GM21619 (cell line): ENCODE measurements around the gene SLIT1.

Experiments
- ATAC-seq: cut with Tn5 transposase; IDR thresholded peaks from one replicate; pipeline ENCODE4 v1.9.1; 2021; ENCODE audit not compliant: unreplicated experiment

The SLIT1 gene

DNA sequence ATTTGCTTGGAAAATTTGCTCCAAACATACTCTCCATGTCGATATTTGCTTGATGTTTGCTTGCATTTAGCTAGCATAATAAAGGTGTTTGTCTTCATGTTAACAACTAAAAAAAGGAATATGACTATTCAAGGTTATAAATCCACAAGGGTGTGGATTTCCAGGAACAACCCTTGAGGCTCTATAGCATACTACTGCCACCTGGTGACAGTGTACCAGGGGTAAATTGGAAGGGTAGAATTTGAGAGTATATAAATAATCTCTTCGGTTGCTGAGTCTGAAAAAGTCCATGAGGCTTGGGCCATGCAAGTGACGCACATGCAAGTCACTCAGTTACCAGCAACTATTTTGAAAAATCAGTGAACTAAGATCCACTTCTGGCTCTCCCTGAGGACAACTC lies 68.4 kb downstream of the SLIT1 start:
- no peak for ATAC-seq

DNA sequence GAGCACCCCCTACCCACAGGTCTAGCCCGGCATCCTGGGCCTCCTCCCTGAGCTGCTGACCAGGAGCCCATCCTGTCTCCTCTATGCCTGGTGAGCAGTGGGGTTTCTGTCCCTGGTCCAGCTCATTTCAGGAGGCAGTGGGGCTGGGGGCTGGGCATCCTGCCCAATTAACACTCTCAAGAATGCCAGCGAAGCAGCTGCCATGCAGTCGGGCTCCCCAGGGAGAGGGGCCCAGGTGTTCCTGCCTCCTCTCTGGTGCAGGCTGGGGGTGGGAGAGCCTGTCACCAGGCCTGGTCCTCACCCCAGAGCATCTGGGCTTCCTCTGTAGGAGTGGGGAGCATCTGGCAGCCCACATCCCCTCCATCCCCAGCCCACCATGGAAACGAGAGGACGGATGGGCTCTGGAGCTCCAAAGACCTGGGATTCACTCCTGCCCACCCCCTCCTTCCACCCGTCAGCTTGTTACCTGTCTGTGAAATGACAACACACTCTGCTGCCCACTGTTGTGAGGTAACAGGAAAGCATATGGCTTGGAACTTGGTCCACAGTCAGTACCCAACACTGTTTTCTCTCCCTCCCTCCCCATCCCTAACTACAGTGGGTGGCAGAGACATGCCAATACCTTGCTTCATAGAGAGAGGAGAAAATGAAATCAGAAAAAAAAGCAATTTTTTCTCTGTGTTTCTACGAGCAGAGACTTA lies 69.1 kb downstream of the SLIT1 start:
- no peak for ATAC-seq

DNA sequence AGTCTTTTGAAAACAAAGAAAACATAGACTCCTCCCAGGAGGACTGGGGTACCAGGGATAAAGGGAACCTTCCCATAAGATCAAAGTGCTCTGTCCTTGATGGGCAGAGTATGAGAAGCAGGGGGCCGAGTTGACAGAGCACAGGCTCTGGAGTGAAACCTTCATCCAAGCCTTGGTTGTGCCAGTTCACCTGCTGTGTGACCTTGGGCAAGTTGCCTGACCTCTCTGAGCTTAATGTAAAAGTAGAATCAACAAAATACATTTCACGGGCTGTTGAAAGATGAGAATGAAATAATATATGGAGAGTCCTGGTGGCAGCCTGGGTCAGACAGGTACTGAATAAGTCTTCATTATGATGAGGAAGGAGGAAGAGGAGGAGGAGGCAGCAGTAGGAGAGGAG lies 69.9 kb downstream of the SLIT1 start:
- ATAC-seq: no peak

DNA sequence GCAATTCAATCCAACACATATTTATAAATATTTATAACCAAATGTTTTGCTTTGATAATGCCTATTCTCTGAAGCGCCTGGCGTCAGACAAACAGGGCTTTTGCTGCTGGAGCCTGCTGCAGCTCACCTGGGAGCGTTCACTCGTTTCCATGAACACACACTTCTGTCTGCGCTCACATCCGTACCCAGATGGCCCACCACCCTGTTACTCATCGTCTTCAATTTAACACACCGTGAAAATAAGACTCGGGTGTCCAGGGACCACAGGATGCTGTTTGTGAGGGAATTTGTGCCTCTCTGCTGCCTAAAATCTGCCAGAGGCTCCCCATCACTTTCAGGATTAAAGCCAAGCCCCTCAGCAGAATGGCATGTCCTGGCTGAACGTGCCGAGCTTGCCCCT lies 74.1 kb downstream of the SLIT1 start:
- no peak for ATAC-seq

DNA sequence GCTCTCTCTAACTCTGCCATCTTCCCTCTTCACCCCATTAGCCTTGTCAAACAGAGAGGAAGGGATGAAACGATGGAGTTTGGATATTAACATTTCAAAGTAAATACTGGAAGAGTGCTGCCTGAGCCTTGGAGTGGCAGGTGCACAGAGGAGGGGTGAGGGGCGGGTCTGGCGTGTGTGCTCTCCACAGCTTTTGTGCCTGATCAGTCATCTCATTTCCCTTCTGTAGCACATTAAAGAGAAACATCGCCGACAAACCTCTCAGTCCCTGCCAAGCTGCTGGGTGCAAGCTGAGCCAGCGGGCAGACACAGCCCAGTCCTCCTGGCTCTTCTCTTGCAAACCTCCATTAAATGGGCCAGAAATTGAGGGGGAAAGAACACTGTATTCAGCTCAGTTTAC lies 76.2 kb downstream of the SLIT1 start:
- no peak for ATAC-seq

DNA sequence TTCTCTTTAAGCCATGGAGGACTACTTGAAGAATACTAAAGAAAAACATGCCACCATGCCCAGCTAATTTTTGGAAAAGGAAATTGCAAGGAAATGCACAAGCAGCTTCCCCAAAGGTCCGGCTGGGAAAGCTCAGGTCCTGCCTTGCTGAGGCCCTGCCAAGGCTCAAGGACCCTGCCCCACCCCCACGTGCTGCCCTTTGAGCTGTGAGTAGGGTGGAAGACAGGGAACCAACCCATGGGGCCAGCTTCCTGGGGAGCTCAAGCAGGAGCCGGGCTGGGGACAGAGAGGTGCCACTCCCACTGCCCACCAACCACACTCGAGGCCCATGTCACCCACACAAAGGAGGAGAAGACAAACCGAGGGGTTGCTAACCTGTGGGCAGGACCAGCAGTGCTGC lies 78.2 kb downstream of the SLIT1 start:
- no peak for ATAC-seq

DNA sequence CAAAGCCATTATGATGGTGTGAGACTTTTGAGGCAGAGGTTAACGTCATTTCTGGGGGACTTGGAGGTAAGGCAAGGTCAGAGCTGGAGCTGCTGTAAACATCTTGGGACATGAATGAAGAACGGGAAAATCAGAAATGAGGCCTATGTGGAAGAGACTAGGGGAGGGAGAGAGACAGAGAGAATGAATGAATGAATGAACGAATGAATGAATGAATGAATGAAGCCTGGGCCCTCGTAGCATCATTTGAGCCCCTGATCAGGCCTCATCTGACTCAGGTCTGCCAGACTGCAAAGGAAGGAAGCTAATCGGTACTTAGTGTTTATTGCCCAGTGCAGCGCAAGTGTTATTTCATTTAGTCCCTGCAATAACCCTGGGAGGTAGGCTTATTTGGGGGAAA lies 79.6 kb downstream of the SLIT1 start:
- ATAC-seq: no peak

DNA sequence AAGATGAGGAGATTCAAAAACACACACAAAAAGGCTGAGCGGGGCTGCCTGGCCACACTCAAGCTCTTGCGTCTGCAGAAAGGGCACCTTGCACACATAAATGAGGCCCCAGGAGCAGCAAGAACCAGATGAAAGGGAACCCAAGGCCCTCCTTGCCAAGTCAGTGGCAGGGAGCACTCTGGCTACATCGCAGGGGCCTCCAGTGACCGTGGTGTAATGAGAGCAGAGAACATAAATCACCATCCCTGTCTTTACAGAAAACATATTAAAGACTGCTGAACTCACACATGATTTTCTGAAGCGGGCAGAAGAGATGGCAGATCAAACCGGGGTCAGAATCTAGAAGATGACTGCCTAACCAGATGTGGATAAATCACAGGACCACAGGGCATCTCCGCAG lies 80.5 kb downstream of the SLIT1 start:
- ATAC-seq: no peak

DNA sequence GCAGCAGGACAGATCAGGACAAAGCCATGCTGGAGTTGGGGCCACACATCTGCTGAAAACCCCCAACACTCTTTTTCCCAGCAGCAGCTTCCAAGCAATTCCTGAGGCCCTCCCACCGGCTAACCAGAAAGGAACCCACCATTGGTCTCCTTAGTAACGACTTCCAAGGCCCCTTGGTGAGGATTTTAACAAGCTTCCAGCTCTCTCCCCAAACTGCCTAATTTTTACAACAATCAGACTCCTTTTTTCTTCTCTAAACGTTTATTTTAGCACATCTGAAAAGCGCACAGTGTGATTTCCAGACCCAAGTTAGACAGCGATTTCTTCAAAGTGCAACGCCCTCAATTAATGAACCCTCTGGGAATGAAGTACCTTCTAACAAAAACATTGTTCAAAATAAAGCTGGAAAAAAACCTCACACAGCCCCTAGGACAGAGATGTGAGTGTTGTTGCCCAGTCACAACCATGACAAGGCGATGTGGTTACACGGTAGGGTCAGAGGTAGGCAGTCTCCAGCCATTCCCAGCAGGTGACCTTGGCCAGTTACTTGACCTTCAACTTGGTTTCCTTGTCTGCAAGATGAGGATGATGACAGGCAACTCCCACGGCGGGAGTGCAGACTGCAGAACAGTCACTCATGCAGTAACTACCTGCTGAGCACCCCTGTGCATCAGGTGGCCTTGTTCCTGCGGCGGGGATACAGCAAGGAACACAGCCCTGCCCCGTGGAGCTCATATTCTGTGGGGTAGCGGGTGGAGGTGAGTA lies 82.3 kb downstream of the SLIT1 start:
- ATAC-seq: no peak

DNA sequence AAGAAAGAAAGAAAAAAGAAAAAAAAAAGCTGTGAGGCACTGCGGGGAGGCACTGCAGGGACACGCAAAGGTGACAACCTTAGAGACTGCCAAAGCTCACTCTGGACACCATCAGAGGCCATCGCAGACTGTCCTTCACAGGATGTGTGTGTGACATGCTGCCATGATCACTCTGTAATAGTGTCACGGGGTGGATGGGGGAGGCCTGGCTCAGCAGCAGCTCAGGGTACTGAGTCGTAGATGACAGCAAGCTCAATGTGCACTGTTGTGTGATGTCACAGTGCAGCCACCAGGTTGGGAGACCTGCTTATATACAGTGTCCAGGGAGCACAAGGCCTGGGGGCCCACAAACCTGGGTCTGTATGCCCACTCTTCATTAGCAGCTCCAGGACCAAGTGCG lies 83.3 kb downstream of the SLIT1 start:
- ATAC-seq: no peak

DNA sequence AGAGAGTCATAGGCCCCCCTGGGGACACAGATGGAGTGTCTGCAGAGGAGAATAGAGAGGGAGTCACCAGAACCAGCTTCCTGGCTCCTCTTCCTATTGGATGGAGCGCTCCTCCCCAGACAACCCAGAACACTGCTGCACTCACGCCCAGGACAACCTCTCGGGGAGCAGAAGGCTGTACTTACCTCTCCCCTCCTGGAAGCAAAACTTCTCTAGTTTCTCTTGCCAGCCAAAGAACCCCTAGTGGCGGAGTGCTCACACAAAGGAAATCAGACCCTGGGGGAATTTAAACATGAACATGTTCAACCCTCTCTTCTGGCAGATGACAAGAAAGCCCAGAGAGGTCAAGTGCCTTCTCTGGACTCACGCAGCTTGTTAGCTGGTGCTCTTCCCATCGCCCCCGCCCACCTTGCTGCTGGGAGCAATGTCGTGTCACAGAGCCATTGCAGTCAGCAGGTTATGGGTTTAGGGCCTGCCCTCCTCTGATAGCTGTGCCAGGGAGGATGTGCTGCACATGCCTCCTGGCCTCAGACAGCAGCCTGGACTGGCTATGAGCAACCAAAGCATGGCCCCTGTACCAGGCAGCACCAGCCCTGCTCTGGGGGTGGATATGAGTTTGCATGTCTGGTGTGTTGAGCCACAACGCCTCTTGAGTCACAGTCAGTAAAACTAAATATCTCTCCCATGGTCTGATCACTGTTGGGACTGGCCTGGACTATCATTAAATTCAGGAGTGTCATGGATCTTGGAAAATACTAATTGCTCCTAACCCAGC lies 84.4 kb downstream of the SLIT1 start:
- ATAC-seq: no peak

DNA sequence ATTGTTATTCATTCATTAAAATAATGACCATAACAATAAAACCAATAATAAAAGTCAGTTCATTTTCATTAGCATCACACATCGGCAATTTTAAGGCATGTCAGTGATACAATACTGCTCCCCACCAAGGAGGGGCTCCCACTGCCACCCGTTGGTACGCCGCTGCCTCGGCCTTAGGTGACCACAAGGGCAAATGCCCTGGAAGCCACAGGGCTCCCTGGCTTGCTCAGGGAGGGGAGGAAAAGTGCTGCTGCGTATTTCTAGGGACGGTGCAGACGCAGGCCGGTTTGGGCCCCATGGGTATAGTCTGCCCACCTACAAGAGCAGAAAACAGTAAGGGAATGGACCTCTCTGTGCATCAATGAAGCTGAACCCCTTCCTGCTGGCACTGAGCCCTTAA lies 85.1 kb downstream of the SLIT1 start:
- ATAC-seq: no peak

DNA sequence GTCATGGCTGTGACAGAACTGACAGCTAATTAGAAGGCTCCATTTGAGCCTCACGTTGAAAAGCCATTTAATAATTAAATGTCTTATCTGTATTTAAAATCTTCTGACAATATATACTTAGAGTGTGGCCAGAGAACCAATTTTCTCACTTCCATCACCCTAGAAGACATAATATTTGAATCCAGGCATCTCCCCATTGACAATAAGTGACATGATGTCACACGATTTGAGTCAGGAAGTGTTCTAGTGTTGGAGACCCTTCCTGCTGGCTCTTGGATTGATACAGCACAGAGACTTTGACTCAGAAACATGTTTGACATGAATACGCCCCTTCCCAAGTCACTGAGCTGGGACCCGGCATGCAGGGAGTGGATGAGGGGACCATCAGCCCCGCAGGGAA lies 85.9 kb downstream of the SLIT1 start:
- ATAC-seq: no peak

DNA sequence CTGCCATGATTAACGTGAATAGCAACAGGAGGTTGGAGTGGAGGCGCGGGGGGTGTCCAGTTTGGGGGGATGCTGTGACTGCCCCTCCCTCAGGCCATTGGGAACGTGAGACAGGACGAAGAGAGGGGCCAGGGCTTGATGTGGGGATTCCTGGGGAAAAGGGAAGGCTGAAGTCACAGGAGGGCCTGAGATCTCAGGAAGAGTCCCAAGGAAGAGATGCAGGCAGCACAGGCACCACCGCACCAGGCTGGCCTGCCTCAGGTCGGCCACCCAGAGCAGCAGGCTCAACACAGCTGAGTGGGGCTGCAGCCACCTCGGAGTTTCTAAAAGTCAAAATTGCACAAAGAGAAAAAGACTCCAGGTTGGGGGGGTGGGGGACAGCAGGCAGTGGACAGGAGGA lies 86.7 kb downstream of the SLIT1 start:
- no peak for ATAC-seq

DNA sequence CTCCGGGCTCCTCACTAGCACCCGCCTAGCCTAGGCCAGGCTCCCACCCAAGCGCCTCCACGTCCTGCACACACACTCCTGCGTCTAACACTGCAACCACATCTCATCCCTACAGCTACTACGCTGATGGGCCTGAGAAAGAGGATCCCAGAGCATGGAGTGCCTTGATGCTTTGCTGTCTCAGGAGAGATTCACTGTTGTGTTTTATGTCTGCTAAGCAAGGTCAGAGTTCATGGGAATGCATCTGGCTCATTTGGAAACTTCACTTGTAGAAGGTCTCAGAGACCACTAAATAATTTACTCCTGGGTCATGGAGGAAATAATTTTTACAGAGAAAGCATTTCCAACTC lies 88.7 kb downstream of the SLIT1 start:
- ATAC-seq: no peak

DNA sequence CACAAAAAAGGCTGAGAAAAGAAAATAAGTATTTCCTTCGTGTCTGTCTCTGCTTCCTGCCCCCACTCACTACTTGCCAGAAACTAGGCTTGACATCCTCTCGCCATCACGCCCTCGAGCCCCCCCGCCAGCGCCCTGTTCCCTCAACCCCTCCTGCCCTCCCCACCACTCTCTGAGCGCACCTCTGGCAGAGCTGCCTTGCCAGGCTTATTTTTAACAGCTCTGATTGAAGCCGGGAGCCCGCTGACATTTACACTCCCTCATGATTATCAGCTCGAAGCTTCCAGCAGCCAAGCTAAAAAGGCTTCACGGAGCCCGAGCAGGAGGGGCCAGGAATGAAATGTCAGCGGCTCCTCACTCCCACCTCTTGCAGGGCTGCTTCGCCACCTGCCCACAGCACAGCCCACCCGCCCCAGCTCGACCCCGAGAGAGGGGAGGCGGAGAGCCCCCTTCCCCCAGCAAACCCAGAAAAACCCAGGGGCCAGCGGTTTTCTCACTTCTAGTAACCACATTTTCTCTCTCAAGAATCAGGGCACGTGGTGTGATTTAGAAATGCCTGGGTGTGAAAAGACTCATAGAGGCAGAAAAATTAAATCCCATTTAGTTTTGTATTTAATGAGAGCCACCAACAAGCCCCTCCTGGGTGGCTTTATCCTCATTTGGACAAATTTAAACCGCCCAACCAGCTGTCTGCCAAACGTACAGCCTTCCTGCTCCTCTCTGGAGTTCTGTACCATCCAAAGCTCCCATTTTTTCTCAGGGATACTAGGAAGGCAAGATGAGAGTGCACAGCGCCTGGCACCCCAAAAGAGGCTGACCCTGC lies 89.3 kb downstream of the SLIT1 start:
- no peak for ATAC-seq

DNA sequence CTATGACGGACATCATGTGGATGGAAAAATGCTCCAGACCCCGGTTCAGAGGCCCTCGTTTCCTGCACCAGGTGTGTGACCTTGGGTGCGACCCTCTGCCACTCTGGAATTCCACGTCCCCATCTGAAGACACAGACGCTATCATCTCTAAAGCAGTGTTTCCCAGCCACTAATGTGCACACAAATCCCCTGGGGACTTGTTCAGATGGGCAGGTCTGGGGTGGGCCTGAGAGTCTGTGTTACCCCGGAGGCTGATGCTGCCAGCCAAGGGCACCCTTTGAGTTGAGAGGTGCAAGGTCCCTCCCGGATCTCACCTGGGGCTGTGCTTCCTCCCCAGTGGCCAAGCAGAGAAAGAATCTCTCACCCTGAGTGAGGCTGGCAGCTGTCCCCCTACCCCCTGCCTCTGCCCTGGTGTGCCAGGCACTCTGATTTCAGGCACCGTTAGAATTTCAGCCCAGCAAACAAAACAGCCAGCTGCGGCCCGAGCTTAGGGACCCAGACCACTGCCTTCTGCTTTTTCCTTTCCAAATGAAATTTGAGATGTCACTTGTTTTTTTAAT lies 90.0 kb downstream of the SLIT1 start:
- no peak for ATAC-seq

DNA sequence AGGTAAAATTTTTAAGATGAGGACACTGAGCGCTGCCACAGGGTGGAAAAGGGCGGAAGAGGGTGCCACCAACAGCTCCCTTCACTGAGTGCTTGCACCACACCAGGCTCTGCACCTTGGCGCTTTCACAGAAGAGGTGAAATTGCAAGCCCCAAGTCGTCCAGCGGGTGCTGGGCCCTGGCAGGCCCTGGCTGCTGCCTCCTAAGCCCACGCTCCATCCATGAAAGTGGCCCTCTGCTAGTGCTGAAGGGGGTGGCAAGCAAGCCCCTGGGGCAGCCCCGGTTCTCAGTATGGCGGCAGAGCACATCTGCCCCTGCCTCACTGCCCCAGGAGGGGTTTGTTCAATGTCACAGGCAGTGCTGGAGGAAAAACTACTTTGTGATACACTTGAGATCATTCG lies 95.1 kb downstream of the SLIT1 start:
- no peak for ATAC-seq

DNA sequence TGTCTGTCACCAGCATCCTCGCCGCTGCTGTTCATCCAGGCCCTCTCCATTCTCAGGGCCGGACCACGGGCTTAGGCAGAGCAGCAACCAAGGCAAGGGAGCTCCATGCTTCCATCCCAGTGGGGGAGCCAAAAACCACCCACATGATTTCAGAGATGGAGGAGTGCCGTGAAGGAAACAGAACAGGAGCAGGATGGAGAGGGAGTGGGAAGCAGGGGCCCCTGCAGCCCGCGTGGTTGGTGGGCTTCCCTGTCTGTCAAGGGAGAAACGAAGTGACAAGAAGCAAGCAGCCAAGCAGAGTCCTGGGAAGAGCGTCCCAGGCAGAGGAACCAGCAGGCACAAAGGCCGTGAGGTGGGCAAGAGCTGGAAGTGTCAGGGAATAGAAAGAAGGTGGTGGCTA lies 95.7 kb downstream of the SLIT1 start:
- no peak for ATAC-seq

DNA sequence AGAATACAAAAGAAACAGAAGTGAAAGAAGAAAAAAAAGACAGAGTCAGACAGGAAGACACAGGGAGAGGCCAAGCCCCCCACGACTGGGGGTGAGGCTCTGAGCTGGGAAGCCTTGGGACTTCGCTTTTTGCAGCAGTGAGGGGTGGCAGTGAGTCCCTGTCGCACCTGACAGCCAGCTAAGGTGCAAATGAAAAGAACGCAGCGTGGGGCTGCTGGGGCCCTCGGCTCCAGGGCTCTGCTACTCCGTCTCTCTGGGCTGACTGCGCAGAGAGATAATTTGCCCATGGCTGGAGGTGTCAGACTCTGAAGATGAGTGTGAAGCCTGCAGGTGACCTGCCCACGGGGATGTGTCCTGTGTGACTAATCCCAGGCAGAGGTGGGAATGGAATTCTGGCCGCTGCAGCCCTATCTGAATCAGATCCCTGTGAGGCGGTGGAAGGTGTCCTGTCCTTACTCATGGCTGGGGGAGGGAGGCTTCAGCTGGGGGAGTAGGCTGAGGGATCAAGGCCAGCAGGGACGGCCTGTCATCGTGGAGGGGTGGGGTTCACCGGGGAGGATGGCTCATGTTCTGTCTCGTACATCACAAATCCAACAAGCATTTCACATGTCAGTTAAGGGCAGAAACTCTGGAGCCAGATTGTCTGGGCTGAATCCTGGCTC lies 96.4 kb downstream of the SLIT1 start:
- no peak for ATAC-seq
